Activated B cell treated with CpG ODN at 0.5 μM for 24 hours (primary cell): ENCODE data around the gene TYMP. TPM values are rescaled to one million over a fixed set of nuclear protein-coding genes. Genes with fewer than 3 reads are reported as not detected.
A peak's percentile ranks its signal among the peaks of the same experiment; 100 is the strongest.

Source experiments
- ATAC-seq: fragments of 200-7000 bp; cut with Tn5 transposase; one replicate; pipeline ENCODE4 v1.10.0; 2021; ENCODE audit warnings: low read depth, mild to moderate bottlenecking, moderate library complexity
- CTCF ChIA-PET: fragments of 350-600 bp; sonication (Branson Sonifier 250); formaldehyde crosslinking; loops from one replicate; lab custom pipeline; 2021; ENCODE audit warnings: antibody characterized with exemption; lab: Charles Lee
- POLR2A ChIA-PET: fragments of 350-600 bp; sonication (Branson Sonifier 250); formaldehyde crosslinking; loops from one replicate; lab custom pipeline; 2021; ENCODE audit warnings: antibody characterized with exemption; lab: Charles Lee
- DNase-seq: peaks from one replicate; pipeline ENCODE4 v3.0.0; 2022
- H3K27ac Mint-ChIP-seq: one replicate; pipeline ENCODE4 v1.8.0; 2020; ENCODE audit warnings: mixed read lengths
- H3K27me3 Mint-ChIP-seq: one replicate; pipeline ENCODE4 v1.8.0; 2021; ENCODE audit warnings: mixed read lengths
- H3K36me3 Mint-ChIP-seq: one replicate; pipeline ENCODE4 v1.8.0; 2021; ENCODE audit warnings: low read depth, mixed read lengths
- H3K4me1 Mint-ChIP-seq: one replicate; pipeline ENCODE4 v1.8.0; 2021; ENCODE audit warnings: mixed read lengths
- H3K4me3 Mint-ChIP-seq: one replicate; pipeline ENCODE4 v1.8.0; 2020; ENCODE audit warnings: mild to moderate bottlenecking, mixed read lengths
- H3K9me3 Mint-ChIP-seq: one replicate; pipeline ENCODE4 v1.8.0; 2020; ENCODE audit warnings: mixed read lengths
- intact Hi-C: fragments of 100-400 bp; cut with micrococcal nuclease; formaldehyde crosslinking; loops from one replicate; pipeline ENCODE4 v1.15.1; 2024
- total RNA-seq: library from RNA; stranded (reverse); gene quantifications from 2 replicates; pipeline ENCODE4 v1.2.3, GENCODE V29; 2022
- TF ChIP-seq, protein P1 (sequence below): fragments of 200-600 bp; IDR thresholded peaks from one replicate; pipeline ENCODE4 v1.8.0; 2022; ENCODE audit warnings: antibody characterized with exemption, mild to moderate bottlenecking

Gene TYMP
- total RNA-seq, 1 donor from 2014 or later = 92.9 TPM

DNA sequence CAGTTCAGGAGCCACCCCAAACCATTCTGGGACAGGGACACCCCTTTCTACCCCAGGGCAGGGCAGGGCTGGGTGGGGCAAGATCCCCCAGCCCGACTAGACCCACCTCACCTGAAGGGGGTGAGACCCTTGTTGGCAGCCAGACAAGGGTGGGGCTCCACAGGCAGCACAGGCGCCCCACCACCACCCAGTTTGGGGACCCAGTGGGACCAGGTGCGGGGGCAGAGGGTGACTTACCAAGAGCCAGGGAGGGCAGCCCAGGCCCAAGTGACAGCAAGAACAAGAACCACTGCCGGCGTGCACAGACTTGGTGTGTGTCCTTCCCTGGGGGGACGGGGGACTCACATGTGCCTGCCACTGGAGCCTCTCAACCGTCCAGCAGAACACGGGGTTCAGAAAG is 46.3 kb downstream of the TYMP start:
- Mint-ChIP-seq H3K4me1 (peaks cover 11% of the 10 kb centered on the region), H3K27ac (no peak overlapping the region), H3K9me3 (no peaks in the 10 kb centered on the region), H3K4me3 (no peak overlapping the region), H3K27me3 (no peaks in the 10 kb centered on the region), H3K36me3 (no peaks in the 10 kb centered on the region)
- intact Hi-C loops = no loop called here
- ATAC-seq (no peak), DNase-seq (no peak)
- CTCF ChIA-PET = no interaction called here
- TF ChIP-seq, protein P1, sequence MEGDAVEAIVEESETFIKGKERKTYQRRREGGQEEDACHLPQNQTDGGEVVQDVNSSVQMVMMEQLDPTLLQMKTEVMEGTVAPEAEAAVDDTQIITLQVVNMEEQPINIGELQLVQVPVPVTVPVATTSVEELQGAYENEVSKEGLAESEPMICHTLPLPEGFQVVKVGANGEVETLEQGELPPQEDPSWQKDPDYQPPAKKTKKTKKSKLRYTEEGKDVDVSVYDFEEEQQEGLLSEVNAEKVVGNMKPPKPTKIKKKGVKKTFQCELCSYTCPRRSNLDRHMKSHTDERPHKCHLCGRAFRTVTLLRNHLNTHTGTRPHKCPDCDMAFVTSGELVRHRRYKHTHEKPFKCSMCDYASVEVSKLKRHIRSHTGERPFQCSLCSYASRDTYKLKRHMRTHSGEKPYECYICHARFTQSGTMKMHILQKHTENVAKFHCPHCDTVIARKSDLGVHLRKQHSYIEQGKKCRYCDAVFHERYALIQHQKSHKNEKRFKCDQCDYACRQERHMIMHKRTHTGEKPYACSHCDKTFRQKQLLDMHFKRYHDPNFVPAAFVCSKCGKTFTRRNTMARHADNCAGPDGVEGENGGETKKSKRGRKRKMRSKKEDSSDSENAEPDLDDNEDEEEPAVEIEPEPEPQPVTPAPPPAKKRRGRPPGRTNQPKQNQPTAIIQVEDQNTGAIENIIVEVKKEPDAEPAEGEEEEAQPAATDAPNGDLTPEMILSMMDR = no peak
- POLR2A ChIA-PET = interaction anchor here (1.5 kb wide), 1 partner anchor 15 kb away, joined by 5 read pairs; no protein-coding TSS in a partner anchor

DNA sequence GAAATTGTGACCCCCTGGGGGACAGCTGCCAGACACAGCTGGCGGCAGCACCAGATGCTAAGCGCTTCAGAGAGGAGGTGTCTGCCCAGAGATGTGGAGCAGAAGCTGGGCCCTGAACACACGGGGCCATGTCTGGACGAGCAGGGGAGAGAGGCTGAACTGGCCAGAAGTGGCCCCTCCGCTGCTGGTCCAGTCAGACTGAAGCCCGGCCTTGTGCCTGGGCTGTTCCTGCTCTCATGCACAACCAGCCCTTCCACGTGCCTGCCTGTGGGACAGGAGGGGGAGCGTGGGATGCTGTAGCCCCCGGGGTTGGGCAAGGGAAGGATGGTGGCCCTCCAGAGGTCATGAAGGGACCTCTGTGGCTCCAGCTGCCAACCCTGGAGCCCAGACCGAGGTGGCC is 46.7 kb downstream of the TYMP start:
- no peak overlapping the region for H3K4me3 Mint-ChIP-seq
- ChIA-PET POLR2A (no interaction called here), CTCF (no interaction called here)
- no peaks in the 10 kb centered on the region for H3K36me3 Mint-ChIP-seq
- TF ChIP-seq, protein P1 = no peak
- no peak for DNase-seq
- no peaks in the 10 kb centered on the region for H3K9me3 Mint-ChIP-seq
- ATAC-seq = no peak
- H3K4me1 Mint-ChIP-seq = peaks cover 11% of the 10 kb centered on the region
- no peaks in the 10 kb centered on the region for H3K27me3 Mint-ChIP-seq
- no peak overlapping the region for H3K27ac Mint-ChIP-seq
- intact Hi-C loops = no loop called here

DNA sequence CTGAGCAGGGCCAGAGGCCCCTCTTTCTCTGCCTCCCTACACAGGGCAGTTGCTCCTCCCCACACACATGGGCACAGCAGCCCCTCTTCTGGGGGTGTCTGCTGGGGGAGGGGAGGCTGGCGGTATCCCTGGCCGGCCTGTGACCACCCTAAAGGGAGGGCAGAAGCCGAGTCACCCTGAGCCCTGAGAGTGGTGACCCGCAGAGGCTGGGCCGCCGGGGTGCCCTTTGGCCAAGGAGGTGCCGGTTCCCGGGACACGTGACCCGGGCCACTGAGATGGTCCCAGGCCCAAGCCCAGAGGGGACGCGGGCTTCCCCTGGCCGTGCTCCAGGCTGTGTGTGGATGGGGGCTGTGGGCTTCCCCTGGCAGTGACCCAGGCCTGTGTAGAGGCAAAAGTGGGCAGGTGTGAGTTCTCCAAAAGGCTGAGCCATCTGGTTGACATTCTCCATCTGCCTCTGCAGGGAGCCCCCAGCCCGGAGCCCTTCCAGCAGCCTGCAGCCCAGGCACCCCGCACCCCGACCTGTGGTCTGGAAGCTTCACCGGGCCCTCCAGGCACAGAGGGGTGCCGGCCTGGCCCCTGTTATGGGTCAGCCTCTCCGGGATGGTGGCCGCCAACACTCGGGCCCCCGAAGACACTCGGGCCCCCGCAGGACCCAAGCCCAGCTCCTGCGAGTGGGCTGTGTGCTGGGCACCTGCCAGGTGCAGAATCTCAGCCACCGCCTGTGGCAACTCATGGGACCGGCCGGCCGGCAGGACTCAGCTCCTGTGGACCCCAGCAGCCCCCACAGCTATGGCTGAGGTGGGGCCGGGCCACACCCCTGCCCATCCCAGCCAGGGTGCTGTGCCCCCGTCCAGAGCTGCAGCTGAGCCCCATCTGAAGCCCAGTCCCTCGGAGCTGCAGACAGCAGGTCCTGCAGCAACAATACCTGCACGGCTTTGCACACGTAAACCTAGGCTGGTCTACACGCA is 47.4 kb downstream of the TYMP start:
- CTCF ChIA-PET = no interaction called here
- TF ChIP-seq, protein P1 = no peak
- no peak overlapping the region for H3K27ac Mint-ChIP-seq
- H3K27me3 Mint-ChIP-seq = no peaks in the 10 kb centered on the region
- H3K36me3 Mint-ChIP-seq = no peaks in the 10 kb centered on the region
- intact Hi-C loops = no loop called here
- ATAC-seq (no peak), DNase-seq (no peak)
- peak overlapping the region; percentile 76 for H3K4me3 Mint-ChIP-seq
- POLR2A ChIA-PET = interaction anchor here (0.9 to 2.7 kb wide), 3 partner anchors 13 to 139 kb away, joined by 3 to 13 read pairs (median 4); no protein-coding TSS in a partner anchor
- H3K9me3 Mint-ChIP-seq = no peaks in the 10 kb centered on the region
- peaks cover 11% of the 10 kb centered on the region for H3K4me1 Mint-ChIP-seq

DNA sequence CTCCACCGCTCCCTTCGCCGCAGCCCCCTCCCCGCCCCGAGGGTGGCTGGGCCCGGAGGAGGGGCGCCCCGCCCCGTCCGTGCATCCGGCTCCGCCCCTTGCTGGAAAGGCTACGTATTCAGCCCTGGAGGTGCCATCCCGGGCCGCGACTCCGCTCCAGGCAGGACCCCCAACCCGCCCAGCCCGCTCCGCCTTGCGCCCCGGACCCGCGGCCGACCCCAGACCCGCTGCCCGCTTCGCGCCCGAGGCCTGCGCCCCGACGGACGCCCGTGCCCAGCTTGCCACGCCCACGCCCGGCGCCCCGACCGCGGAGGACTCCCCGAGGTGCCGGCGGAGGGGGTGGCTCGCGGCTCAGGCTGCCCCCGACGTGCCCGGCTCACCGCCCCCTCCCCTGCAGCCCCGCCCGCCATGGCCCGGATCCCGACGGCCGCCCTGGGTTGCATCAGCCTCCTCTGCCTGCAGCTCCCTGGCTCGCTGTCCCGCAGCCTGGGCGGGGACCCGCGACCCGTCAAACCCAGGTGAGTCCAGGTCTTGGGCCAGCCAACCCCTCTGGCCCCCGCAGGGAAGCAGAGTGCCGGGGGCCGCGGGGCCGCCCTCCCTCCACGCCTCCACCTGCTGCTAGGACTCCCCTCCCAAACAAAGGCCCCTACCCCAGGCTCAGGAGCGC is 48.2 kb downstream of the TYMP start, which contains the start of gene ADM2:
Gene ADM2, plus strand, starts transcription at position 104 of the 667 bp plus-strand sequence. Its CDS starts 305 bp downstream, at position 409.
- TF ChIP-seq, protein P1 = no peak
- Mint-ChIP-seq H3K36me3 (no peaks in the 10 kb centered on the region), H3K4me3 (peak within 1 kb of the TSS; percentile 76), H3K4me1 (peaks cover 10% of the 10 kb centered on the region), H3K27ac (no peak within 1 kb of the TSS), H3K9me3 (no peaks in the 10 kb centered on the region), H3K27me3 (no peaks in the 10 kb centered on the region)
- peak; percentile 69 for DNase-seq
- ATAC-seq = peak; percentile 86
- intact Hi-C loops = loop anchor here (1.0 kb wide), 1 partner anchor 11 kb away; no protein-coding TSS in a partner anchor
- ChIA-PET POLR2A (interaction anchor here (0.6 to 2.7 kb wide), 5 partner anchors 12 to 140 kb away, joined by 3 to 13 read pairs (median 4); no protein-coding TSS in a partner anchor), CTCF (no interaction called here)
